NCI-H748 treated with DMSO at 0.1 percent for 48 hours (cell line): ENCODE measurements around the gene NBDY.
"Not testable (repeated sequence)": the region's sequence is repeated elsewhere in the genome, so short reads cannot be mapped to it uniquely, and the experiment has no call there.

ENCODE experiments used
- DNase-seq: peaks from one replicate; lab custom pipeline; 2025; lab: John Stamatoyannopoulos, UW

NBDY gene

GRCh38 chrX:56764153-56764974 is 35.3 kb downstream of the NBDY start:
- DNase-seq = no peak

GRCh38 chrX:56764975-56765791 is 36.1 kb downstream of the NBDY start:
- DNase-seq = no peak

- DNase-seq = no peak
Observed at GRCh38 chrX:56765811-56766553, 36.9 kb downstream of the NBDY start.

- no peak for DNase-seq
Observed at GRCh38 chrX:56766554-56767347, 37.7 kb downstream of the NBDY start.

GRCh38 chrX:56767348-56768119 is 38.5 kb downstream of the NBDY start:
- not testable (repeated sequence) for DNase-seq

GRCh38 chrX:56768120-56768660 is 39.1 kb downstream of the NBDY start:
- not testable (repeated sequence) for DNase-seq

- not testable (repeated sequence) for DNase-seq
Observed at GRCh38 chrX:56772675-56773521, 43.9 kb downstream of the NBDY start.

GRCh38 chrX:56773522-56774060 is 44.5 kb downstream of the NBDY start:
- not testable (repeated sequence) for DNase-seq

- not testable (repeated sequence) for DNase-seq
Observed at GRCh38 chrX:56778099-56778923, 49.3 kb downstream of the NBDY start.

GRCh38 chrX:56778924-56779468 is 50.0 kb downstream of the NBDY start:
- DNase-seq = not testable (repeated sequence)

GRCh38 chrX:56780681-56781649 is 51.9 kb downstream of the NBDY start:
- not testable (repeated sequence) for DNase-seq

- no peak for DNase-seq
Observed at GRCh38 chrX:56782352-56782751, 53.3 kb downstream of the NBDY start.

- no peak for DNase-seq
Observed at GRCh38 chrX:56782791-56783449, 53.9 kb downstream of the NBDY start.

- DNase-seq = no peak
Observed at GRCh38 chrX:56783450-56783831, 54.4 kb downstream of the NBDY start.

GRCh38 chrX:56783996-56784620 is 55.1 kb downstream of the NBDY start:
- DNase-seq = no peak

- DNase-seq = no peak
Observed at GRCh38 chrX:56784666-56785065, 55.6 kb downstream of the NBDY start.
